ENCODE data around the gene DOK6. TPM values are rescaled to one million over a fixed set of nuclear protein-coding genes. Genes with fewer than 3 reads are reported as not detected.

Gene DOK6
- total RNA-seq, 1 experiment from 2014 or later = not detected

GRCh38 chr18:69388222-69388621, 12.5 kb upstream of the DOK6 start:
- Histone ChIP-seq H3K9me3 (ENCODE audit: low read length) (no peaks in the 10 kb centered on the region), H3K79me2 (ENCODE audit: low read length) (no peaks in the 10 kb centered on the region), H3K9me2 (replicated peaks; ENCODE audit: low read length) (no peaks in the 10 kb centered on the region), H4K20me1 (ENCODE audit: low read length) (no peaks in the 10 kb centered on the region), H3K4me2 (ENCODE audit: low read length) (no peak overlapping the region), H3K9ac (ENCODE audit: low read length) (no peak overlapping the region), H3K36me3 (ENCODE audit: low read depth, low read length) (no peaks in the 10 kb centered on the region), H3K4me3 (ENCODE audit: low read length) (no peak overlapping the region), H3F3A (ENCODE audit: low read length, unreplicated experiment) (no peaks in the 10 kb centered on the region), H3K4me1 (ENCODE audit: insufficient read depth, low read length) (no peaks in the 10 kb centered on the region), H3K27ac (ENCODE audit: low read length) (no peak overlapping the region), H2AFZ (ENCODE audit: low read length) (no peak overlapping the region), H3K27me3 (ENCODE audit: low read length) (no peaks in the 10 kb centered on the region)
- ChIA-PET POLR2A (ENCODE audit: unreplicated experiment) (no interaction called here), CTCF (no interaction called here)
- BruUV-seq (replicated peaks) = no TSS peak
- TF ChIP-seq EZH2phosphoT487 (IDR thresholded peaks at IDR 0.05; ENCODE audit: borderline replicate concordance, low read length) (no peak), EZH2 (IDR thresholded peaks at IDR 0.05; ENCODE audit: low read length, unreplicated experiment) (no peak)
- TF ChIP-seq, protein P1, sequence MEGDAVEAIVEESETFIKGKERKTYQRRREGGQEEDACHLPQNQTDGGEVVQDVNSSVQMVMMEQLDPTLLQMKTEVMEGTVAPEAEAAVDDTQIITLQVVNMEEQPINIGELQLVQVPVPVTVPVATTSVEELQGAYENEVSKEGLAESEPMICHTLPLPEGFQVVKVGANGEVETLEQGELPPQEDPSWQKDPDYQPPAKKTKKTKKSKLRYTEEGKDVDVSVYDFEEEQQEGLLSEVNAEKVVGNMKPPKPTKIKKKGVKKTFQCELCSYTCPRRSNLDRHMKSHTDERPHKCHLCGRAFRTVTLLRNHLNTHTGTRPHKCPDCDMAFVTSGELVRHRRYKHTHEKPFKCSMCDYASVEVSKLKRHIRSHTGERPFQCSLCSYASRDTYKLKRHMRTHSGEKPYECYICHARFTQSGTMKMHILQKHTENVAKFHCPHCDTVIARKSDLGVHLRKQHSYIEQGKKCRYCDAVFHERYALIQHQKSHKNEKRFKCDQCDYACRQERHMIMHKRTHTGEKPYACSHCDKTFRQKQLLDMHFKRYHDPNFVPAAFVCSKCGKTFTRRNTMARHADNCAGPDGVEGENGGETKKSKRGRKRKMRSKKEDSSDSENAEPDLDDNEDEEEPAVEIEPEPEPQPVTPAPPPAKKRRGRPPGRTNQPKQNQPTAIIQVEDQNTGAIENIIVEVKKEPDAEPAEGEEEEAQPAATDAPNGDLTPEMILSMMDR (conservative IDR thresholded peaks at IDR 0.05; ENCODE audit: low read depth, low read length) = no peak
- no peak for ATAC-seq
- no peak for DNase-seq
- intact Hi-C loops (cut with micrococcal nuclease) = no loop called here

DNA sequence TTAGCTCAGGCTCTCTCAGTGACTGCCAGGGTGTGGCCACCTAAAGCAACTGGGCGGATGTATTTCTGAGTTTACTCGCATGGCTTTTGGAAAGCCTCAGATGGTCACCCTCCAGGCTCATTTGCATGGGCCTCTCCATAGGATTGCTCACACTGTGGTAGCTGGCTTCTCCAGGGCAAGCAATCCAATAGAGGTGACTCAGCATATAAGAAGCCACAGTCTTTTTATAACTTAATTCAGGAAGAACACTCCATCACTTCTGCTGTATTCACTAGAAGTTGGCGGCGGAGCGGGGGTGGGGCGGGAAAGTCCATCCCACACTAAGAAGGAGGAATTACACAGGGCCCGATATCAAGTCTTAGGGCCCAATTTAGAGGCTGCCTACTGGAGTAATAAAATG, 3.6 kb upstream of the DOK6 start:
- Histone ChIP-seq H3K4me3 (ENCODE audit: low read length) (no peak overlapping the region), H3F3A (ENCODE audit: low read length, unreplicated experiment) (no peaks in the 10 kb centered on the region), H2AFZ (ENCODE audit: low read length) (no peak overlapping the region), H3K9ac (ENCODE audit: low read length) (no peak overlapping the region), H3K27ac (ENCODE audit: low read length) (no peak overlapping the region), H3K4me2 (ENCODE audit: low read length) (no peak overlapping the region), H3K79me2 (ENCODE audit: low read length) (no peaks in the 10 kb centered on the region), H3K4me1 (ENCODE audit: insufficient read depth, low read length) (no peaks in the 10 kb centered on the region), H3K9me3 (ENCODE audit: low read length) (no peaks in the 10 kb centered on the region), H3K36me3 (ENCODE audit: low read depth, low read length) (no peaks in the 10 kb centered on the region), H3K27me3 (ENCODE audit: low read length) (no peaks in the 10 kb centered on the region), H3K9me2 (replicated peaks; ENCODE audit: low read length) (no peaks in the 10 kb centered on the region), H4K20me1 (ENCODE audit: low read length) (no peaks in the 10 kb centered on the region)
- ATAC-seq (peak; percentile 51; the same call in 1 of the 2 replicates), DNase-seq (peak; percentile 12)
- TF ChIP-seq EZH2 (IDR thresholded peaks at IDR 0.05; ENCODE audit: low read length, unreplicated experiment) (no peak), EZH2phosphoT487 (IDR thresholded peaks at IDR 0.05; ENCODE audit: borderline replicate concordance, low read length) (no peak)
- TF ChIP-seq, protein P1 (conservative IDR thresholded peaks at IDR 0.05; ENCODE audit: low read depth, low read length) = no peak
- intact Hi-C loops (cut with micrococcal nuclease) = no loop called here
- ChIA-PET POLR2A (ENCODE audit: unreplicated experiment) (no interaction called here), CTCF (no interaction called here)
- no TSS peak for BruUV-seq (replicated peaks)

DNA sequence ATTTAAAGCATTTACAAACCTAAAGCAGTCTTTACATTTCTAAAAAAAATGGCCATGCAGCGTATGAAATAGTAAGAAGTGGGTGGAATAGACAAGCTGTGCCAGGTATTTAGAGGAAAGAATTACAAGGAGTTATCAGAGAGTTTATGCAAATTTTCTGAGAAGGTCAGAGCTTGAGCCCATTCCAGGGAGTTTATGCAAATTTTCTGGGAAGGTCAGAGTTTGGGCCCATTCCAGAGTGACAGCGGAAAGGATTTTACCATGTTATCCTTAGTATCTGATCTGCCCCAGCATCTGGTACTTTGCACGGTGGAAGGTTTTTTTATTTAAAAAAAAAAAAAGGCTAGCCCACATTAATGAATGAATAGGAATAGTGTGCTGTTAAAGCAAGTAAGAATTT, 1.4 kb upstream of the DOK6 start:
- Histone ChIP-seq H3K79me2 (ENCODE audit: low read length) (no peaks in the 10 kb centered on the region), H3K9me3 (ENCODE audit: low read length) (no peaks in the 10 kb centered on the region), H3K27me3 (ENCODE audit: low read length) (no peaks in the 10 kb centered on the region), H2AFZ (ENCODE audit: low read length) (no peak overlapping the region), H3K4me1 (ENCODE audit: insufficient read depth, low read length) (no peaks in the 10 kb centered on the region), H3K4me2 (ENCODE audit: low read length) (no peak overlapping the region), H3K9me2 (replicated peaks; ENCODE audit: low read length) (no peaks in the 10 kb centered on the region), H3K36me3 (ENCODE audit: low read depth, low read length) (no peaks in the 10 kb centered on the region), H3K27ac (ENCODE audit: low read length) (no peak overlapping the region), H3K4me3 (ENCODE audit: low read length) (no peak overlapping the region), H3K9ac (ENCODE audit: low read length) (no peak overlapping the region), H4K20me1 (ENCODE audit: low read length) (no peaks in the 10 kb centered on the region), H3F3A (ENCODE audit: low read length, unreplicated experiment) (no peaks in the 10 kb centered on the region)
- DNase-seq = no peak
- no TSS peak for BruUV-seq (replicated peaks)
- ATAC-seq = no peak
- CTCF ChIA-PET = no interaction called here
- POLR2A ChIA-PET (ENCODE audit: unreplicated experiment) = no interaction called here
- no peak for TF ChIP-seq EZH2phosphoT487 (IDR thresholded peaks at IDR 0.05; ENCODE audit: borderline replicate concordance, low read length)
- TF ChIP-seq, protein P1 (conservative IDR thresholded peaks at IDR 0.05; ENCODE audit: low read depth, low read length) = no peak
- no peak for TF ChIP-seq EZH2 (IDR thresholded peaks at IDR 0.05; ENCODE audit: low read length, unreplicated experiment)
- intact Hi-C loops (cut with micrococcal nuclease) = no loop called here
